SK-N-MC (cell line): ENCODE measurements around the gene ARTN.

Experiments
- EZH2 ChIP-seq: fragments of 200-600 bp; sonication (generic); IDR thresholded peaks from one replicate; pipeline ENCODE4 v1.6.1; 2017; ENCODE audit warnings: antibody characterized with exemption
- POLR2AphosphoS5 ChIP-seq: IDR thresholded peaks from 2 replicates; pipeline ENCODE4 v1.6.1; 2012; ENCODE audit warnings: mild to moderate bottlenecking, low read depth, low read length, borderline replicate concordance

- TF ChIP-seq POLR2AphosphoS5, result no peak
- no peak for TF ChIP-seq EZH2
These were observed 48.3 kb upstream of the ARTN start for GRCh38 chr1:43885279-43885801.
